NCI-H82 treated with DMSO at 0.1 percent for 48 hours (cell line): ENCODE results near the gene PLCL1.
"Not testable (repeated sequence)": the region's sequence is repeated elsewhere in the genome, so short reads cannot be mapped to it uniquely, and the experiment has no call there.

ENCODE experiments used
- DNase-seq: peaks from one replicate; lab custom pipeline; 2025; ENCODE audit not compliant: unreplicated experiment; lab: John Stamatoyannopoulos, UW

PLCL1 gene

DNA sequence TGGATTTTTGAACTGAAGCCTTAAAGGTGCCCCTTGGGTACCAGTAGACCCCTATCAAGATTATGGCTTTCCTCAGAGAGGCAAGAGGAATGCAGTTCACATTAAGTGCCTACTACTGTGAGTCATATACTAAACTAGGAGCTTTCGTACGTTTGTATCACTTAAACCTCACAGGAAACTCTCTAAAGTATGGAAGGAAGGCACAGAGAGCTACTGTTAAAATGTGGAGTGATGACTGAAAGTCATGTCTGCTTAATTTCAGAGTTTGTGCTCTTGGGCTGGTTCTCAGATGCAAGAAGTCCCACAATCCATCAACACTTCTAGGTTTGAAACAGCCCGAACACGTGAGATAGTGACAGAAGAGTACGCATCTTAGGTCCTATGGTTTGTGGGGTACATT lies 4.7 kb downstream of the PLCL1 start:
- DNase-seq: no peak

DNA sequence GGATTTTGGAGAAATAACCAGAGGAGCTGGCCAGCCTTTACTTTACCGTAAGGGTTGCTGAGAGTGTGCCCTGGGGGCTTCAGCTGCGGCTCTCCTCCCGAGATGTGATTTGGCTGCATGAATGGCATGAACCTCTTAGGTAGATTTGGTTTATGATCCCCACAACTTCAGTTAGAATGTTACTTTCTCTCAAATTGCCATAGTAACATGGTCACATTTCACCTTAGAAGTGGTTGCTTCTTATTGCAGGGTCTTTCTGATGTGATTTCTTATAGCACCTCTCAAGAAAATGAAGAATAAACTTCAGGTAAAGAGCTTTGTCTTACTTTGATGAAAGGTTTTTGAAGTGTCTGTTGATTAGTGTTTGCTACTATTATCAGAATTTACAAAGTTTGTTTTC lies 5.6 kb downstream of the PLCL1 start:
- no peak for DNase-seq

- no peak for DNase-seq
Measured at GRCh38 chr2:197810491-197810890, 6.1 kb downstream of the PLCL1 start.

DNA sequence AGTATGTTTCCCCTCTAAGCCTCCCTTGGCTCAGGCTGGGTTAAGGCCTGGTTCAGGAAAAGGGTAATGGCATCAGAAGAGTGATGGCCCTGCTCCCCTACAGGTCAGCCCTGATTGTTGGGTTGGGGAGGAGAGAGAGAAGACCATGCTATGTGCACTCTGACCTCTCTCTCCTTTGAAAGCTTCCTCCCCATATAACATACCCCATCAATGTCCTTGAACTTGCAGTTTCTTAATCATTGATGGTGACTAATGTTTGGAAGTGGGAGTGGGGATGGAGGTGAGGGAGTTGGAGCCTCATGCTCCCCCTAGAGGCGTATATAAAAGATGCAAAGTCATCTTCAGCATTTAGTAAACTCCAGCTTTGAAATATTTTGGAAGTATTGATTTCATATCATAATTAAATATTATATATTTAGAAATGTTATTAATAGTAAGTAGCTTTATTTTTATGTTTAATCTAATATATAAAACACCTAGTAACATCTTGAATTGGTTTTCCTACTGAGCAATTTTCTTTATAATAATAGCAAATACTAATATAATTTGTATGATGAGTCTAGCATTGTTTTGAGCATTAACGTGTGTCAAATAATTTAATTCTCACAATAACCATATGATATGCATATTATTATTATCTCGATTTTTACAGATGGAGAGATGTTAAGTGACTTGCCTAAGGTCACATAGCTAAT lies 8.8 kb downstream of the PLCL1 start:
- DNase-seq: peak; percentile 8

- DNase-seq: no peak
Measured at GRCh38 chr2:197814526-197814925, 10.1 kb downstream of the PLCL1 start.

- no peak for DNase-seq
Measured at GRCh38 chr2:197821550-197822289, 17.3 kb downstream of the PLCL1 start.

DNA sequence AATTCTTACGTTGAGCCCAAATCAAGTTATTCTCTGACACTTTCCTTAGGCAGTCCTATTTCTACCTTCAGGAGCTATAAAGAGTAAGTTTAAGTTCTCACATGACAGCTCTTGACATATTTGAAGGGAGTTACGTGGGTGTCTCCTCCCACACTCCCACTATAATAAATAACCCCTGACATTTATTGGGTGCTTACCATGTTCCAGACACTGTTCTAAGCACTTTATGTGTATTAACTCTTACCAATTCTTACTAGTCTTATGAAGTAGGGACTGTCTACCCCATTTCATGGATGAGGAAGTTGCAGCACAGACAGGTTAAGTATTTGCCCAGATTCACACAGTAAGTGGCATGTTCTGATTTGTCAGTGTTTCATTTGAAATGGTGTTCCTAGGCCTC lies 17.9 kb downstream of the PLCL1 start:
- no peak for DNase-seq

GRCh38 chr2:197827618-197828017 lies 23.2 kb downstream of the PLCL1 start:
- no peak for DNase-seq

GRCh38 chr2:197828464-197829135 lies 24.2 kb downstream of the PLCL1 start:
- DNase-seq: no peak

DNA sequence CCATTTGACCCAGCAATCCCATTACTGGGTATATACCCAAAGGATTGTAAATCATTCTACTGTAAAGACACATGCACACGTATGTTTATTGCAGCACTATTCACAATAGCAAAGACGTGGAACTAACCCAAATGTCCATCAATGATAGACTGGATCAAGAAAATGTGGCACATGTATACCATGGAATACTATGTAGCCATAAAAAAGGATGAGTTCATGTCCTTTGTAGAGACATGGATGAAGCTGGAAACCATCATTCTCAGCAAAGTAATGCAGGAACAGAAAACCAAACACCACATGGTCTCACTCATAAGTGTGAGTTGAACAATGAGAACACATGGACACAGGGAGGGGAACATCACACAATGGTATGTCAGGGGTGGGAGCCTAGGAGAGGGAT lies 30.4 kb downstream of the PLCL1 start:
- not testable (repeated sequence) for DNase-seq

- no peak for DNase-seq
Measured at GRCh38 chr2:197835293-197835692, 30.9 kb downstream of the PLCL1 start.

DNA sequence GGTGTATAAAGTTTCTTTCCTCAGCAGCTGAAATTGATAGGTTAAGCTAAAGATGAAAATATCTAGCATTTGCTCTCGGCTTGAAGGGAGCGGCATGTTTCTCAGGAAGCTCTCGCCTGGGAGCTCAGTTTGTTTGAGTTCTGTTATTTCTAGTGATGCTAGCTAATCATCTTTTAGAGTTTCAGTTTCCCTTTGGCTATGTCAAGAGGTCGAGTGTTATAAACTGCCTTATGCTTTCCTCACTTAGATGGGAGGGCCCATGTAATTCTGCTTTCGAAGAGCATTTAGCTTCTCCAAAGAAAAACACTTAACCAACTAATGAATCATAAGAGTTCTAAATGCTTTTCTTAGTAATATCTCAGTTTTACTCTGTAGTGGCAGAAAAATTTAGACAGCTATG lies 33.6 kb downstream of the PLCL1 start:
- DNase-seq: no peak

DNA sequence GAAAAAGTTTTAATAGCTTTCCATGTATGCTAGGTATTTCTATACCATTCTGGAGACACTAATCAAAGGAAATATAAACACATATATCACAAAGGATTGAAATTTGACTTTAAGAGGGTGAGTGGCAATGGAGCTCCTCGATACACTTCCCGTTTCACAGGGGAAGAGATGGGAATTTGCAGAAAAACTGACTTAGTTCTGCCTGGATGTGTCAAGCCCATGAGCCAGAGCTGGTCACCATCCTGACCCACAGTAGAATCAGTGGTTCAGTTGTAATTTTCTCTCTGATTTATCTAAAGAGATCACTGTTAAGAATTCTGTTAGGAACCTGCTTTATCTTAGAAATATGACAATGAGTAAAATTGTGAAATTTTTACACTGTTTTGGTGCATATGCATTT lies 34.2 kb downstream of the PLCL1 start:
- DNase-seq: no peak

DNA sequence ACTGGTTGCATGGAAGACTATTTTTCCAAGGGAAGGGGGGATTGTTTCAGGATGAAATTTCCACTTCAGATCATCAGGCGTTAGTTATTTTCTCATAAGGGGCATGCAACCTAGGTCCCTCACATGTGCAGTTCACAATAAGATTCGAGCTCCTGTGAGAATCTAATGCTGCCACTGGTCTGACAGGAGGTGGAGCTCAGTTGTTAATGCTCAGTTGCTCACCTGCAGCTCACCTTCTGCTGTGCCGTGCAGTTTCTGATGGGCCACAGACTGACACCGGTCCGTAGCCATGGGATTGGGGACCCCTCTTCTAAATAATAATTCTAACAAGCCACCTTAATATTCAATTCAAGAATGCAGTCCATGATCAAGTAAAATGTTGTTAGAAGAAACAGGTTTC lies 34.9 kb downstream of the PLCL1 start:
- no peak for DNase-seq

DNA sequence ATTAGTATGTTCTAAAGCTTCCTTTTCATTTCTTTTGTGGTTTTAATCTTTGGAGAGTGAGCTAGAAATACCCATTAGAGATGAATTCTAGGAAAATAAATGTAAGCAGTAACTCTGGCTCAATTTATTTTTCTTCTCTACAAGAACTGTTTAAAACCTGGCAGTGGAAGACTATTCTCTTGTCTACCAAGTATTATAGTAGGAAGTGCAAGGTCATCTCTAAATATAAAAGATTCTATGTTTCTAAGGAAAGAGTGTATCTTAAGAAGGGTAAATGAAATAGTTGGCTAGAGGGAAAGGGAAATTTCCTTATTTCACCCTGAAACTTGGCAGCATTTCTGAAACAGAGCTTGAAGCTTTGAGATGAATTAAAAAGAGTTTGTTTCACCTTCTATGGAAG lies 35.5 kb downstream of the PLCL1 start:
- no peak for DNase-seq

DNA sequence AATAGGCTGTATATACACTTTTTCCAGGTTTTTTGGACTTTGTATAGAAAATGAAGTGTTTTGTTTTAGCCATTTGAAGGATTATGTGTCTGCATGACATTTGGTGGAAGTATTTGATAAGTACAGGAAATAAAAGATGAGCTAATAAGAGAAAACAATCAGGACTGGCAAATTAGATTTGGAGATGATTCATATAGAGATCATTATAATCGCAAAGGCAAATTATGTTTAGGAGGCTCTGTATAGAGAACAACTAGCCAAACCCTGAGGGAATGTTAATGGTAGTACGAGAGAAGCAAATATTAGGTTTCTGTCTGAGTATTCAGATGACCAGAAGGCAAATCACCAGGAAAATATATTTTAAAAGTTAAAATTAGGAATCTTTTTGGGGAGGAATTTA lies 41.7 kb downstream of the PLCL1 start:
- DNase-seq: no peak

GRCh38 chr2:197846777-197847176 lies 42.4 kb downstream of the PLCL1 start:
- DNase-seq: no peak

GRCh38 chr2:197847651-197848401 lies 43.4 kb downstream of the PLCL1 start:
- no peak for DNase-seq

DNA sequence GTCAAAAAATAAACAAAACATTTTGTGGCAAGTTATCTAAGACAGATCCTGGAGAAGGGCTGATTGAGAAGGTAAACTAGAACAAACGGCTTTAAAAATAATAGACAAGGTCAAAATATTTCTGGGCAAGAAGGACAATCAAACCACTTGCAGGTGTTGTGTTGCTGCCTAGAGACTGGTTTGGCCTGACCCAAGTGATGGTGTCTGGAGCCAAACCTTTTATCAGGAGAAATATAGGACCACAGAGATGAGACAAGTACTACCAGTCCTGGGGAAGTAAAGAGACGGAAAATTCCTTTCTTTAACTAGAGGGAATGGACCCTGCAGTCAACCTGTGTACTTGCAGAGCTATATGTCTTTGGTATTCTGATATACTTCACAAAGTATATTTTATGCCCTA lies 44.2 kb downstream of the PLCL1 start:
- DNase-seq: no peak

GRCh38 chr2:197850882-197851450 lies 46.6 kb downstream of the PLCL1 start:
- DNase-seq: no peak

GRCh38 chr2:197851451-197851850 lies 47.1 kb downstream of the PLCL1 start:
- DNase-seq: no peak
